OCI-M2 (cell line): Measurements from ENCODE around the gene SLC4A2.

Experiments used
- DNase-seq: peaks from one replicate; lab custom pipeline; 2025; ENCODE audit not compliant: unreplicated experiment; lab: John Stamatoyannopoulos, UW

The SLC4A2 gene

DNA sequence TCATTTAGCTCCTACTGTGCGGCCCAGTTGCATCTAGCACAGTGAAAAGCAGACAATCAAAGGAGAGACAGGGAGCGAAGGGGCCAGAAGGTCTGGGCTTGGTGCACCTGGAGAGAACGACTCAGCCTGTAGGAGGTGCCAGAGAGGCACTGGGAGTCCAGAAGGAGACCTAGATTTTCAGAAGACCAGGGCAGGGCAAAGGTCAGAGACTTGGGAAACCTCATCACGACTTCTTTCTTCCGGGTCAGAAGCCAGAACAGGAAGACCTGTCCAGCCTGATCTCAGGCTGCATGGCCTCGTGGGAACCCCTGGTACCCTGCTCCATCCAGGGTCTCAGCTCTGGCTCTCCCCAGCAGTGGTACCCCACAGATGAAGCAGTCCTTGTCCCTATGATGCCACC lies 32.0 kb downstream of the SLC4A2 start:
- DNase-seq = no peak

DNA sequence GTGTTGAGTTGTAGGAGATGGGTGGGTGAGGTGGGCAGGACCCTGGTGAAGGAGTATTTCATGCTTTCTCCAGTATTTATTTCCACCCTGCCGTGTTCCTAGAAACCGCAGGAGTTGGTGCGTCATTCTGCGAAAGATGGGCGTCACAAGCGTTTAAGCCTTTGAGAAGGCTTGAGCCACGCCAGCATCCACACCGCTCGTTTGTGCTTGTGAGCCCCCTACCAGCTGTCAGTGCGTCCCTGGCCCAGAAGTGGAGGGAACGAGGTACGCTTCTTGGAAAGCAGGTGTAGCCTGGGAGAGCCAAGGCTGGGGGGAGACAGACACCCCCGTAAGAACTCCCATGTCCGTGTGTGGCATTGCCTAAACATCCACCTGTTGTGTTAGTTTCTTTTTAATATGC lies 32.6 kb downstream of the SLC4A2 start:
- DNase-seq = no peak

DNA sequence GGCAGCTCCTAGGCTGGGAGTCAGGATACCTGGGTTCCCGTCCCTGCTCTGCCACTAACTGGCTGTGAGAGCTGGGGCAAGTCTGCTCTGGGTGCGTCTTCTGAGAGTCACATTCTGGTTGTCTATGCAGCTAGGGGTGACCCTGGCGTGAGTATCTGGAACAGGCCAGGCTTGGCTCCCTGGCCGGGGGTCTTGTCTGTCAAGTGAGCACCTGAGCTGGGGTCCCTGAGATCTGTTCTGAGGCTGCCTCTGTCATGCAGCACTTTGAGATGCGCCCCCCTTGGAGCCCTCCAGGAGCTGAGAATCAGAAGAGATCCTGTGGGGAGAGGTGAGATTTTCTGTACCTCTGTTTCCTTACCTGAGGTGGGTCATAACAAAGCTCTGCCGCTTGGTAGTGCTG lies 34.4 kb downstream of the SLC4A2 start:
- DNase-seq = no peak

GRCh38 chr7:151094675-151095074 lies 35.3 kb downstream of the SLC4A2 start:
- DNase-seq = no peak

DNA sequence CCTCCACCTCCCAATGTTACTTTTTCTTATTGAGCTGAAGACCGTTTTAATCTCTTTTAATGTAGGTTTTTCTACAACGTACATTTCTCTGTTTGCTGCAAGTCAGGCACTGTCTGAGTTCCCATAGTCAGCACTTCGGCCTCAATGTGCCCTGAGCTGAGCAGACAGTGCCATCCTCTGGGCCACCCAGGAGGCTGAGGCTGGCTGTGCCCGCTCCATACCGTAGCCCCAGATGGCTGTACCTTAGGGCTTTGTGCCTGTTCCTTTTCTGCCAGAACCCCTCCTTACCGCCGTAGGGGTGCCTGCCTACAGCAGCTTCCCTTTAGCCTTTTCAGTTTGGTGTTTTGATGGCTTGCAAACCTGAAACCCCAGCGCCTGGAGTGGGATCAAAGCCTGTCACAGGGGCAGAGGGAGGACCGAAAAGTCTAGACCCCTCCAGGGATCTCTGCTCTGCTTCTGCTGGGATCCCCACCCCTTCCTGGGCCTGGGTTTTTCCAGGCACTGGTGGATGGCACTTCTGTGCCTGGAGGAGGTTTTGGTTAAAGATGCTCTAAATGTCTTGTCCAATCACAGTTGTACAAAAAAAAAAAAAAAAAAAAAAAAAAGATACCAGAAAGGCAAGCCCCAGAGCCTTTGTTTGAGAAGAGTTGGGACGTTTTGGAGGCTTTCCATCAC lies 35.9 kb downstream of the SLC4A2 start:
- no peak for DNase-seq

- no peak for DNase-seq
Observed at GRCh38 chr7:151095828-151096475, 36.6 kb downstream of the SLC4A2 start.

- DNase-seq = no peak
Observed at GRCh38 chr7:151099486-151100211, 40.3 kb downstream of the SLC4A2 start.

- DNase-seq = no peak
Observed at GRCh38 chr7:151100921-151101320, 41.5 kb downstream of the SLC4A2 start.

DNA sequence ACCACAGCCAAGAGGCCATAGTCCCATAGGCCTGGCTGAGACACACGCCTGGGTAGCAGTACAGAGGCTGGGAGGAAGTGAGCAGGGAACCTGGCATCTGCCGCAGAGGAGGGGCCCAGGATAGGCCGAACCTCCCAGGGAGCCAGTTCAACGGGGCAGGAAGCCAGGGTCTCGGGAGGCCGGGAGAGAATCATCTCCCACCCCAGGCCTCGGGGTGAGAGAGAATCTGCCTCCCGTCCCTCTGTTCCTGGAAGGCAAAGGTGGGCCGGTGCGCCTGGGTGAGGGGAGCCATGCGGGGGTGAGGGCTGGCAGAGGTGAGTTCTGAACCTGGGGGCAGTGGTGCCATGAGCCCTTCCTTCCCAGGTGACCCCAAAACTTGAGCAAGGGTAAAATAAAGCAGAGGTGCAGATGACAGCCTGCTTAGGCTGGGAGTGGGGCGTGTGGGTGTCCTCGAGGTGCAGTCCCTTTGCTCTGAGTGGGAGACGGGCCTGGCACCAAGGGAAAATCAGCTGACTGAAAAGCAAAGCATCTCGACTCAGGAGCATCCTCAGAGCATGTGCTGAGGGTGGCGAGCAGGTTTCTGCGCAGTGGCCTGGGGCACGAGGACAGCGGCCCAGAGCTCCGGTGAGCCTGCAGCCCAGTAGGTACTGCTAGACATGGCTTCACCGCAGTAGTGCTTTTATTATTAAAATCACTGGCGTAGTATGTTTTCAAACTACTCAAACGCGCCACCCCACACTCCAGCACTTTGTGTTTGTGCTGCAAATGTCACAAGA lies 42.4 kb downstream of the SLC4A2 start:
- no peak for DNase-seq

- DNase-seq = no peak
Observed at GRCh38 chr7:151102991-151103390, 43.6 kb downstream of the SLC4A2 start.

GRCh38 chr7:151103973-151104372 lies 44.6 kb downstream of the SLC4A2 start:
- DNase-seq = no peak

- DNase-seq = no peak
Observed at GRCh38 chr7:151104411-151105235, 45.2 kb downstream of the SLC4A2 start.

GRCh38 chr7:151107882-151108281 lies 48.5 kb downstream of the SLC4A2 start:
- no peak for DNase-seq

DNA sequence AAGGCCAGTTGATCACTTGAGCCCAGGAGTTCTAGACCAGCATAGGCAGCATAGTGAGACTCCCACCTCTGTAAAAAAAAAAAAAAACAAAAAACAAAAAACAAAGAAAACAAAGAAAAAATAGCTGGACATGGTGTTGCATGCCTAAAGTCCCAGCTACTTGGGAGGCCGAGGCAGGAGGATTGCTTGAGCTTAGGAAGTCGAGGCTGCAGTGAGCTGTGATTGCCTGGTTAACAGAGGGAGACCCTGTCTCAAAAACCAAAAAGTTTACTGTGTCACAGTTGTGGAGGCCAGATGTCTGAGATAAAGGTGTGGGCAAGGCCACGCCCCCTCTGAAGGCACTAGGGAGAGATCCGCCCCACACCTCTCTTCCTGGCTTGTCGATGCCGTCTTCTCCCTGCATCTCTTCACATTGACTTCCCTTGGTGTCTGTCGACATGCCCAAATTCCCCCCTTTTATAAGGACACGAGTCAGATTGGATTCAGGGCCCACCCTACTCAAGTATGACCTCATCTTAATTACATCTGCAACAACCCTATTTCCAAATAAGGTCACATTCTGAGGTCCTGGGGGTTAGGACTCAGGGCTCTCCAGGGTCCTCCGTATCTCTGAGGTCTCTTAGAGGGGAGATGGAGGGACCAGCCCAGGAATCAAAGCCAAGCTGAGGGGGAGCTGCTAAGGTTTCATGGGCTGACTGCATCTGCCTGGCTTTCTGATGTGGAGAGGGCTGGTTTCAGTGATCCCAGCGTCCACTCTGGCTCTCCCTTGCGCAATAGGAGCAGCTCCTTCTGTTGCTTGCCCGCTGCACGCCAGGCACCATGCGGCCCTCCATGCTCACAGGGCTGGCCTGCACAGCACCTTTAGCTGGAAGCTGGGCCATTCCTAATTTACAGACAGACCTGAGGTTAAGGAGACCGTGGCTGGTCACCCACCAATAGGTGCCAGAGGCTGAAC lies 50.0 kb downstream of the SLC4A2 start:
- DNase-seq = no peak

DNA sequence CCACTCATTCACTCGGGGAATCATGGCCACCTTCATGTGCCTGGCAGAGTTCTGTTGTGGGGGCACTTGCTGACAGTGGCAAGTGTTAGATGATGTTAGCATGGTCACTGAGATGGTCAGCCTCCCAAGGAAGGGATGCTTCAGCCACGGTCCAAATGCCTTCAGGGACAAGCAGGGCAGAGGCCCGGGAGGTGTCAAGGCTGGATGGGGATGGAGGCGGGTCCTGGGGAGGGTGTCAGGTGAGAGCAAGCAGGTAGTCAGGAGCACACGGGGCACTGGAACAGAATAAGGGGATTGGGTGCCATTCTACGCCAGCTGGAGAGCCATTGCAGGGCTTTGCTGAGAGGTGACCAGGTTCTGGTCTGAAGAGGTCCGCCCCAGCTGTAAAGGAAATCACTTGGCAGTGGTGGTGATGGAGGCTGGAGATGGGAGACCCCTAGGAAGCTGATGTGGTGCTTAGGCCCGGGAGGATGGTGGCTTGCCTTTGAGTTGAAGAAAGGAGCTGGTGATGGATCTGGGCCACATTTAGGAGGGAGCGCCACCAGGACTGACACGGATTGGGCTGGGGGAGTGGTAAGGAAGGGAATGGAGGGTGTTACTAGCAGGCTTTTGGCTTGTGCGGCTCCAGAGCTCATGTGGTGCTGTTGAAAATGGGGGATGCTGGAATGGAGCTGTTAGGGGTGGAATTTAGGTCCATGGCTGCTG lies 51.0 kb downstream of the SLC4A2 start:
- no peak for DNase-seq

DNA sequence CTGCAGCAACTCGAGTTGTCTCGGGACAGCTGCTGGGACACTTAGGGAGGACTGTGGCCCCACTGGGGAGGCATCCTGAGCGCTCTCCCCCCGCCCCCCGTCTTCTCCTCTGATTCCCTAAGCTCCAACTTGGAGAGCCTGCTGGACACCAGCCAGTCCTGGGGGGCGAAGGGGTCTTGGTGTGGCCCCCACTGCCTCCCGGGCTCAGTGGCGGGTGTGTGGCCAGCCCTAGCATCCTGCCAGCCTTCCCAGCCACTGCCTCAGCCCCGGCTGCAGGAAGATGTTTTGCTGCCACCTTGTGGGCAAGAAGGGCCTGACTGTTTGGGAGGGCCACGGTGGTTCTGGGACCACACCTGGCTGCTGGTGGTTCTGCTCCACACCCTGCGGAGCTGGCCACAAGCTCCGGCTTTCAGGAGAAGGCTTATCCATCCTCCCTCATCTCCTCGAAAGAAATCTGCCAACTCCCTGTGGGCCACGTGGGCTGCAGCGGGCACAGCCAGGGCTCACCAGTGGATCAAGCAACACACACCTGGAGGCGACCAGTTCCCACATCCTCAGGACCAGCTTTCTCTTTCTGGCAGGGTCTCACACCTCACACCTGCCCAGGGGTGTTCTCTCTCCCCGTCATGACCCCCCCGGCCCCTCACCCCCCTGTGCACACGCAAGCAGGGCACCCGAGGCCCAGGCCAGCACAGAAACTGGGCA lies 51.7 kb downstream of the SLC4A2 start:
- no peak for DNase-seq

- DNase-seq = no peak
Observed at GRCh38 chr7:151113344-151114150, 54.2 kb downstream of the SLC4A2 start.
